Testis (tissue), 2 donors: ENCODE measurements around the gene UGT1A6.
A peak's percentile ranks its signal among the peaks of the same experiment; 100 is the strongest.

Experiments
- CTCF ChIP-seq, 3 experiments: fragments of 450-650 bp in 2 of 3; fragments of 200-600 bp in 1 of 3; sonication (generic) in 1 of 3; IDR thresholded peaks; one replicate each; pipeline ENCODE4 v1.5.1; 2016 to 2019; ENCODE audit warnings: antibody characterized with exemption in 3 of 3, mild to moderate bottlenecking in 2 of 3, moderate library complexity in 1 of 3
- POLR2A ChIP-seq: fragments of 450-650 bp; IDR thresholded peaks from one replicate; pipeline ENCODE4 v1.6.1; 2017; ENCODE audit warnings: antibody characterized with exemption, mild to moderate bottlenecking, moderate library complexity

- TF ChIP-seq CTCF (IDR thresholded peaks at IDR 0.05) (peak in 1 of 3 experiments; percentile 14), POLR2A (no peak)
These were observed 17.7 kb upstream of the UGT1A6 start for GRCh38 chr2:233674995-233675394.
